ENCODE data around the gene PRRT3. TPM values are rescaled to one million over a fixed set of nuclear protein-coding genes. Genes with fewer than 3 reads are reported as not detected.

The PRRT3 gene
- total and polyA plus RNA-seq, 2 donors (not counting 3 experiments of a cell fraction or from before 2014, with no cell fraction given), result 1.5 TPM

- no peak for TF ChIP-seq FOS (IDR thresholded peaks at IDR 0.05; ENCODE audit: borderline replicate concordance, insufficient read depth, low read length)
- TF ChIP-seq POLR2AphosphoS5 (IDR thresholded peaks at IDR 0.05; ENCODE audit: insufficient read depth, low read depth, low read length), result no peak
- no peak for TF ChIP-seq GATA2 (IDR thresholded peaks at IDR 0.05; ENCODE audit: insufficient read depth, insufficient read length, low read depth, low read length)
- no peak for TF ChIP-seq MAX (IDR thresholded peaks at IDR 0.05; ENCODE audit: insufficient read depth, insufficient read length)
- TF ChIP-seq JUN (IDR thresholded peaks at IDR 0.05; ENCODE audit: borderline replicate concordance, insufficient read depth, insufficient read length, low read depth), result no peak
- TF ChIP-seq MYC (IDR thresholded peaks at IDR 0.05; ENCODE audit: low read depth, low read length), result no peak
- no peak overlapping the region for H3K4me2 ChIP-seq (ENCODE audit: insufficient read depth, low read length)
- no peaks in the 10 kb centered on the region for H3K9me3 ChIP-seq (replicated peaks; ENCODE audit: control insufficient read depth, insufficient read depth, low read length)
- FAIRE-seq, result no peak
- H3K27ac ChIP-seq (ENCODE audit: insufficient read depth, low read depth, low read length), result no peak overlapping the region
- no peak overlapping the region for H2AFZ ChIP-seq (ENCODE audit: low read depth, low read length)
- dilution Hi-C loops (cut with MboI; ENCODE audit: extremely low pct_ligation_motif_present, low sequenced_read_pairs), result no loop called here
- no peaks in the 10 kb centered on the region for H3K79me2 ChIP-seq (ENCODE audit: control insufficient read depth, insufficient read depth, low read length)
- no peak overlapping the region for H3K4me3 ChIP-seq (replicated peaks in 1 of 3; ENCODE audit: insufficient read depth in 1 of 3, low read depth in 1 of 3, low read length in 3 of 3)
- POLR2A ChIA-PET, result no interaction called here
- no peaks in the 10 kb centered on the region for H3K27me3 ChIP-seq (ENCODE audit: control insufficient read depth in 2 of 2, insufficient read depth in 2 of 2, low read length in 2 of 2)
- H3K9me1 ChIP-seq (replicated peaks; ENCODE audit: control insufficient read depth, extremely low read depth, insufficient read depth, low read length), result no peaks in the 10 kb centered on the region
- intact Hi-C loops (cut with micrococcal nuclease), result loop anchor here (5.0 to 10.0 kb wide), 4 partner anchors 39 to 804 kb away; partner anchors contain the start of gene JAGN1
- no peaks in the 10 kb centered on the region for H4K20me1 ChIP-seq (replicated peaks; ENCODE audit: control insufficient read depth, extremely low read depth, insufficient read depth, low read length)
- CTCF ChIA-PET, result interaction anchor here (0.6 to 4.0 kb wide), 17 partner anchors 10 to 808 kb away, joined by 3 to 105 read pairs (median 4); partner anchors contain the start of genes IL17RC, IL17RE, JAGN1 and RPUSD3
- peaks cover 16% of the 10 kb centered on the region for H3K4me1 ChIP-seq (ENCODE audit: control insufficient read depth, extremely low read depth, insufficient read depth, low read length)
- H3K9ac ChIP-seq (replicated peaks; ENCODE audit: extremely low read depth, insufficient read depth, low read length), result no peak overlapping the region
- BruUV-seq (replicated peaks), result no TSS peak
- no peak for DNase-seq (ENCODE audit: low read depth, low spot score)
- H3K36me3 ChIP-seq (ENCODE audit: control insufficient read depth in 2 of 2, extremely low read depth in 1 of 2, insufficient read depth in 2 of 2, low read length in 2 of 2), result peaks cover 0 to 4% of the 10 kb centered on the region in 2 experiments
Measured at GRCh38 chr3:9930804-9931418, 21.3 kb downstream of the PRRT3 start.

GRCh38 chr3:9928158-9928557 lies 24.1 kb downstream of the PRRT3 start:
- no peaks in the 10 kb centered on the region for H4K20me1 ChIP-seq (replicated peaks; ENCODE audit: control insufficient read depth, extremely low read depth, insufficient read depth, low read length)
- H3K9me3 ChIP-seq (replicated peaks; ENCODE audit: control insufficient read depth, insufficient read depth, low read length), result no peaks in the 10 kb centered on the region
- dilution Hi-C loops (cut with MboI; ENCODE audit: extremely low pct_ligation_motif_present, low sequenced_read_pairs), result no loop called here
- H3K27ac ChIP-seq (ENCODE audit: insufficient read depth, low read depth, low read length), result no peak overlapping the region
- DNase-seq (ENCODE audit: low read depth, low spot score) (no peak), FAIRE-seq (no peak)
- ChIA-PET CTCF (no interaction called here), POLR2A (no interaction called here)
- TF ChIP-seq GATA2 (IDR thresholded peaks at IDR 0.05; ENCODE audit: insufficient read depth, insufficient read length, low read depth, low read length), result no peak
- peaks cover 7% of the 10 kb centered on the region for H3K4me1 ChIP-seq (ENCODE audit: control insufficient read depth, extremely low read depth, insufficient read depth, low read length)
- intact Hi-C loops (cut with micrococcal nuclease), result no loop called here
- H3K9me1 ChIP-seq (replicated peaks; ENCODE audit: control insufficient read depth, extremely low read depth, insufficient read depth, low read length), result no peaks in the 10 kb centered on the region
- no TSS peak for BruUV-seq (replicated peaks)
- H3K36me3 ChIP-seq (ENCODE audit: control insufficient read depth in 2 of 2, extremely low read depth in 1 of 2, insufficient read depth in 2 of 2, low read length in 2 of 2), result peaks cover 0 to 4% of the 10 kb centered on the region in 2 experiments
- no peak overlapping the region for H3K9ac ChIP-seq (replicated peaks; ENCODE audit: extremely low read depth, insufficient read depth, low read length)
- H3K4me3 ChIP-seq (replicated peaks in 1 of 3; ENCODE audit: insufficient read depth in 1 of 3, low read depth in 1 of 3, low read length in 3 of 3), result no peak overlapping the region
- no peaks in the 10 kb centered on the region for H3K27me3 ChIP-seq (ENCODE audit: control insufficient read depth in 2 of 2, insufficient read depth in 2 of 2, low read length in 2 of 2)
- H3K4me2 ChIP-seq (ENCODE audit: insufficient read depth, low read length), result no peak overlapping the region
- H3K79me2 ChIP-seq (ENCODE audit: control insufficient read depth, insufficient read depth, low read length), result no peaks in the 10 kb centered on the region
- no peak overlapping the region for H2AFZ ChIP-seq (ENCODE audit: low read depth, low read length)
